Vagina (tissue), 2 donors: ENCODE results near the gene RNASEH1. TPM values are rescaled to one million over a fixed set of nuclear protein-coding genes. Genes with fewer than 3 reads are reported as not detected.

Experiments used
- DNase-seq, 2 donors: peaks; one replicate each; pipeline ENCODE4 v3.0.0-alpha.2; 2017; ENCODE audit errors: extremely low spot score in 2 of 2
- H3K27ac ChIP-seq: fragments of 200-600 bp; sonication (generic); one replicate; pipeline ENCODE4 v1.5.1; 2019
- H3K27me3 ChIP-seq: fragments of 200-600 bp; sonication (generic); one replicate; pipeline ENCODE4 v1.5.1; 2019
- H3K36me3 ChIP-seq, 2 donors: fragments of 200-600 bp; sonication (generic); one replicate each; pipeline ENCODE4 v1.5.1; 2017 to 2019
- H3K4me1 ChIP-seq: fragments of 200-600 bp; sonication (generic); one replicate; pipeline ENCODE4 v1.5.1; 2019
- H3K4me3 ChIP-seq, 2 donors: fragments of 200-600 bp; sonication (generic); 1 replicate in 1 of 2; 2 replicates in 1 of 2; pipeline ENCODE4 v1.5.1; 2016 to 2019
- H3K9me3 ChIP-seq: fragments of 200-600 bp; sonication (generic); one replicate; pipeline ENCODE4 v1.5.1; 2019
- POLR2A ChIP-seq, 2 donors: fragments of 450-650 bp; IDR thresholded peaks; one replicate each; pipeline ENCODE4 v1.6.1; 2017; ENCODE audit warnings: antibody characterized with exemption in 2 of 2, mild to moderate bottlenecking in 2 of 2, moderate library complexity in 2 of 2
- POLR2AphosphoS5 ChIP-seq, 2 donors: sonication (generic); formaldehyde crosslinking; IDR thresholded peaks; one replicate each; pipeline ENCODE4 v1.9.0; 2017; ENCODE audit warnings: antibody characterized with exemption in 2 of 2, mild to moderate bottlenecking in 2 of 2, low read depth in 1 of 2; ENCODE audit not compliant: insufficient read depth in 1 of 2
- intact Hi-C: fragments of 100-400 bp; cut with DNase I; formaldehyde crosslinking; loops from one replicate; pipeline ENCODE4 v1.15.1; 2023
- total RNA-seq: library from RNA; depleted of rRNA; stranded (reverse); fragments of >200 nt; gene quantifications from one replicate; pipeline ENCODE4 v1.2.3, GENCODE V29; 2016
- TF ChIP-seq, protein P1 (sequence below), 3 experiments: fragments of 450-650 bp in 2 of 3; fragments of 200-600 bp in 1 of 3; sonication (generic) in 1 of 3; IDR thresholded peaks; one replicate each; pipeline ENCODE4 v1.5.1; 2017 to 2019; ENCODE audit warnings: antibody characterized with exemption in 3 of 3, mild to moderate bottlenecking in 2 of 3, moderate library complexity in 2 of 3

RNASEH1 gene
- total RNA-seq, 1 donor from 2014 or later = 17.2 TPM

- TF ChIP-seq POLR2AphosphoS5 (IDR thresholded peaks at IDR 0.05; ENCODE audit: insufficient read depth in 1 of 2, low read depth in 1 of 2) (no peak), POLR2A (IDR thresholded peaks at IDR 0.05) (no peak)
- TF ChIP-seq, protein P1, sequence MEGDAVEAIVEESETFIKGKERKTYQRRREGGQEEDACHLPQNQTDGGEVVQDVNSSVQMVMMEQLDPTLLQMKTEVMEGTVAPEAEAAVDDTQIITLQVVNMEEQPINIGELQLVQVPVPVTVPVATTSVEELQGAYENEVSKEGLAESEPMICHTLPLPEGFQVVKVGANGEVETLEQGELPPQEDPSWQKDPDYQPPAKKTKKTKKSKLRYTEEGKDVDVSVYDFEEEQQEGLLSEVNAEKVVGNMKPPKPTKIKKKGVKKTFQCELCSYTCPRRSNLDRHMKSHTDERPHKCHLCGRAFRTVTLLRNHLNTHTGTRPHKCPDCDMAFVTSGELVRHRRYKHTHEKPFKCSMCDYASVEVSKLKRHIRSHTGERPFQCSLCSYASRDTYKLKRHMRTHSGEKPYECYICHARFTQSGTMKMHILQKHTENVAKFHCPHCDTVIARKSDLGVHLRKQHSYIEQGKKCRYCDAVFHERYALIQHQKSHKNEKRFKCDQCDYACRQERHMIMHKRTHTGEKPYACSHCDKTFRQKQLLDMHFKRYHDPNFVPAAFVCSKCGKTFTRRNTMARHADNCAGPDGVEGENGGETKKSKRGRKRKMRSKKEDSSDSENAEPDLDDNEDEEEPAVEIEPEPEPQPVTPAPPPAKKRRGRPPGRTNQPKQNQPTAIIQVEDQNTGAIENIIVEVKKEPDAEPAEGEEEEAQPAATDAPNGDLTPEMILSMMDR (IDR thresholded peaks at IDR 0.05) = no peak
- Histone ChIP-seq H3K4me1 (no peaks in the 10 kb centered on the region), H3K27me3 (no peaks in the 10 kb centered on the region), H3K4me3 (no peak overlapping the region), H3K36me3 (peaks cover 0 to 39% of the 10 kb centered on the region in 2 donors), H3K9me3 (no peaks in the 10 kb centered on the region), H3K27ac (no peak overlapping the region)
- no peak for DNase-seq
- intact Hi-C loops = no loop called here
Measured at GRCh38 chr2:3512086-3512485, 46.0 kb downstream of the RNASEH1 start.

DNA sequence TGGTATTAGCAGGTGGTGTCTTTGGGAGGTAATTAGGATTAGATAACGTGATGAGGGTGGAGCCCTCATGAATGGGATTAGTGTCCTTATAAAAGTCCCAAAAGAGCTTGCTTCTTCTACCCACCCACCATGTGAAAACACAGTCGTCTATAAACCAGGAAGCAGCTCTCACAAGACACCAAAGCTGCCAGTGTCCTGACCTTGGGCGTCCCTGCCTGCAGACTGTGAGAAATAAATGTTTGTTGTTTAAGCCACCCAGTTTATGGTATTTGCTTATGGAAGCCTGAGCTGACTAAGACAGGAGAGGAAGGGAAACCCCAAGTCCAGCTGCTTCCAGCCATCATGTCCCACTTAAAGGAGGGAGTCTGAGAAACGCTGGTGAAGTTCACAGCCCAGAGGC lies 52.4 kb downstream of the RNASEH1 start:
- H3K36me3 ChIP-seq = peaks cover 0 to 20% of the 10 kb centered on the region in 2 donors
- intact Hi-C loops = no loop called here
- TF ChIP-seq POLR2AphosphoS5 (IDR thresholded peaks at IDR 0.05; ENCODE audit: insufficient read depth in 1 of 2, low read depth in 1 of 2) = no peak
- TF ChIP-seq, protein P1 (IDR thresholded peaks at IDR 0.05) = no peak
- no peak for TF ChIP-seq POLR2A (IDR thresholded peaks at IDR 0.05)

GRCh38 chr2:3504741-3505140 lies 53.4 kb downstream of the RNASEH1 start:
- no peak for DNase-seq
- Histone ChIP-seq H3K27me3 (no peaks in the 10 kb centered on the region), H3K27ac (no peak overlapping the region), H3K36me3 (peaks cover 0 to 25% of the 10 kb centered on the region in 2 donors), H3K4me3 (no peak overlapping the region), H3K4me1 (peaks cover 6% of the 10 kb centered on the region), H3K9me3 (no peaks in the 10 kb centered on the region)
- intact Hi-C loops = no loop called here
- TF ChIP-seq, protein P1 (IDR thresholded peaks at IDR 0.05) = no peak
- TF ChIP-seq POLR2AphosphoS5 (IDR thresholded peaks at IDR 0.05; ENCODE audit: insufficient read depth in 1 of 2, low read depth in 1 of 2) (no peak), POLR2A (IDR thresholded peaks at IDR 0.05) (no peak)

More for the DNA sequence above, 52.4 kb downstream of the RNASEH1 start:
- Histone ChIP-seq H3K27ac (no peak overlapping the region), H3K9me3 (no peaks in the 10 kb centered on the region), H3K4me3 (no peak overlapping the region), H3K27me3 (no peaks in the 10 kb centered on the region), H3K4me1 (peaks cover 6% of the 10 kb centered on the region)
- no peak for DNase-seq

- H3K4me3 ChIP-seq = no peak overlapping the region
- DNase-seq = no peak
- peaks cover 6% of the 10 kb centered on the region for H3K4me1 ChIP-seq
- peaks cover 0 to 36% of the 10 kb centered on the region in 2 donors for H3K36me3 ChIP-seq
- H3K27ac ChIP-seq = no peak overlapping the region
- intact Hi-C loops = no loop called here
- no peak for TF ChIP-seq POLR2A (IDR thresholded peaks at IDR 0.05)
- no peak for TF ChIP-seq POLR2AphosphoS5 (IDR thresholded peaks at IDR 0.05; ENCODE audit: insufficient read depth in 1 of 2, low read depth in 1 of 2)
- TF ChIP-seq, protein P1 (IDR thresholded peaks at IDR 0.05) = no peak
- H3K9me3 ChIP-seq = no peaks in the 10 kb centered on the region
- no peaks in the 10 kb centered on the region for H3K27me3 ChIP-seq
Measured at GRCh38 chr2:3503483-3503882, 54.6 kb downstream of the RNASEH1 start.

DNA sequence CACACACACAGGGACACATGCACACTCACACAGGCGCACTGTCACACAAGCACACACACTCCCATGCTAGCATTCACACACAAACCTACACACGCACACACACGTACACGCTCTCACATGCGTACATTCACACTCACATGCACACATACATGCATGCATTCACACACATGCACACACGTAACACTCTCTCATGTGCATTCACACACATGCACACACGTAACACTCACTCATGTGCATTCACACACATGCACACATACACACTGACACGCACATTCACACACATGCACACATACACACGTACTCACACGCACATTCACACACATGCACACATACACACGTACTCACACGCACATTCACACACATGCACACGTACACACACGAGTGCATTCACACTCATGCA lies 55.1 kb downstream of the RNASEH1 start:
- peaks cover 0 to 40% of the 10 kb centered on the region in 2 donors for H3K36me3 ChIP-seq
- H3K4me3 ChIP-seq = no peak overlapping the region
- H3K27me3 ChIP-seq = no peaks in the 10 kb centered on the region
- H3K27ac ChIP-seq = no peak overlapping the region
- no peak for DNase-seq
- intact Hi-C loops = no loop called here
- no peak for TF ChIP-seq POLR2AphosphoS5 (IDR thresholded peaks at IDR 0.05; ENCODE audit: insufficient read depth in 1 of 2, low read depth in 1 of 2)
- TF ChIP-seq, protein P1 (IDR thresholded peaks at IDR 0.05) = no peak
- TF ChIP-seq POLR2A (IDR thresholded peaks at IDR 0.05) = no peak
- no peaks in the 10 kb centered on the region for H3K9me3 ChIP-seq
- H3K4me1 ChIP-seq = peaks cover 6% of the 10 kb centered on the region
